ENCODE data around the gene APOA1.

GRCh38 chr11:116870054-116870453, 32.6 kb upstream of the APOA1 start:
- no peak for TF ChIP-seq EP300 (IDR thresholded peaks at IDR 0.05)
- TF ChIP-seq CTCF (IDR thresholded peaks at IDR 0.05), result no peak
- no peak for TF ChIP-seq POLR2AphosphoS5 (IDR thresholded peaks at IDR 0.05)
- TF ChIP-seq POLR2A (IDR thresholded peaks at IDR 0.05), result no peak
